Gastroesophageal sphincter (tissue), 3 donors: ENCODE results near the gene ZIC4.

Experiments used
- CTCF ChIP-seq, 4 experiments: fragments of 200-600 bp in 2 of 4; fragments of 450-650 bp in 2 of 4; sonication (generic) in 1 of 4; IDR thresholded peaks; one replicate each; pipeline ENCODE4 v1.5.1; 2017 to 2019; ENCODE audit warnings: antibody characterized with exemption in 4 of 4, mild to moderate bottlenecking in 2 of 4, moderate library complexity in 2 of 4
- EP300 ChIP-seq: sonication (generic); formaldehyde crosslinking; IDR thresholded peaks from one replicate; pipeline ENCODE4 v1.6.1; 2017; ENCODE audit warnings: antibody characterized with exemption, mild to moderate bottlenecking
- POLR2A ChIP-seq, 2 donors: fragments of 450-650 bp; IDR thresholded peaks; one replicate each; pipeline ENCODE4 v1.6.1; 2017; ENCODE audit warnings: antibody characterized with exemption in 2 of 2, mild to moderate bottlenecking in 2 of 2, moderate library complexity in 1 of 2
- POLR2AphosphoS5 ChIP-seq: sonication (generic); formaldehyde crosslinking; IDR thresholded peaks from one replicate; pipeline ENCODE4 v1.6.1; 2017; ENCODE audit warnings: antibody characterized with exemption

- TF ChIP-seq EP300 (no peak), POLR2A (IDR thresholded peaks at IDR 0.05) (no peak), POLR2AphosphoS5 (no peak), CTCF (IDR thresholded peaks at IDR 0.05) (no peak)
Observed at GRCh38 chr3:147412917-147413685, 6.8 kb upstream of the ZIC4 start.
